WTC11 (cell line): ENCODE results near the gene ISG15.

Experiments
- FOXJ3 ChIP-seq: sonication (generic); formaldehyde crosslinking; IDR thresholded peaks from 2 replicates; pipeline ENCODE4 v1.9.0; 2021; ENCODE audit warnings: missing genetic modification reagents, mild to moderate bottlenecking, borderline replicate concordance
- FOXP4 ChIP-seq: sonication (generic); formaldehyde crosslinking; IDR thresholded peaks from 2 replicates; pipeline ENCODE4 v1.8.0; 2022; ENCODE audit warnings: mild to moderate bottlenecking, missing genetic modification reagents
- MYBL2 ChIP-seq: sonication (generic); formaldehyde crosslinking; IDR thresholded peaks from 2 replicates; pipeline ENCODE4 v1.8.1; 2023; ENCODE audit warnings: mild to moderate bottlenecking, moderate library complexity, missing genetic modification reagents
- SMAD4 ChIP-seq: sonication (generic); formaldehyde crosslinking; IDR thresholded peaks from 2 replicates; pipeline ENCODE4 v1.8.0; 2022; ENCODE audit warnings: mild to moderate bottlenecking, missing genetic modification reagents

- TF ChIP-seq FOXJ3 (CRISPR knock-in tag), result no peak
- TF ChIP-seq SMAD4, result no peak
- TF ChIP-seq MYBL2 (CRISPR knock-in tag), result no peak
- no peak for TF ChIP-seq FOXP4 (CRISPR knock-in tag)
Measured at GRCh38 chr1:972726-973458, 40.4 kb upstream of the ISG15 start.
